GM19372 (cell line): ENCODE data around the gene PRSS38.

Source experiments
- ATAC-seq: cut with Tn5 transposase; IDR thresholded peaks from one replicate; pipeline ENCODE4 v1.9.1; 2021; ENCODE audit warnings: mild to moderate bottlenecking, low read depth, moderate library complexity; ENCODE audit not compliant: unreplicated experiment

Gene PRSS38

DNA sequence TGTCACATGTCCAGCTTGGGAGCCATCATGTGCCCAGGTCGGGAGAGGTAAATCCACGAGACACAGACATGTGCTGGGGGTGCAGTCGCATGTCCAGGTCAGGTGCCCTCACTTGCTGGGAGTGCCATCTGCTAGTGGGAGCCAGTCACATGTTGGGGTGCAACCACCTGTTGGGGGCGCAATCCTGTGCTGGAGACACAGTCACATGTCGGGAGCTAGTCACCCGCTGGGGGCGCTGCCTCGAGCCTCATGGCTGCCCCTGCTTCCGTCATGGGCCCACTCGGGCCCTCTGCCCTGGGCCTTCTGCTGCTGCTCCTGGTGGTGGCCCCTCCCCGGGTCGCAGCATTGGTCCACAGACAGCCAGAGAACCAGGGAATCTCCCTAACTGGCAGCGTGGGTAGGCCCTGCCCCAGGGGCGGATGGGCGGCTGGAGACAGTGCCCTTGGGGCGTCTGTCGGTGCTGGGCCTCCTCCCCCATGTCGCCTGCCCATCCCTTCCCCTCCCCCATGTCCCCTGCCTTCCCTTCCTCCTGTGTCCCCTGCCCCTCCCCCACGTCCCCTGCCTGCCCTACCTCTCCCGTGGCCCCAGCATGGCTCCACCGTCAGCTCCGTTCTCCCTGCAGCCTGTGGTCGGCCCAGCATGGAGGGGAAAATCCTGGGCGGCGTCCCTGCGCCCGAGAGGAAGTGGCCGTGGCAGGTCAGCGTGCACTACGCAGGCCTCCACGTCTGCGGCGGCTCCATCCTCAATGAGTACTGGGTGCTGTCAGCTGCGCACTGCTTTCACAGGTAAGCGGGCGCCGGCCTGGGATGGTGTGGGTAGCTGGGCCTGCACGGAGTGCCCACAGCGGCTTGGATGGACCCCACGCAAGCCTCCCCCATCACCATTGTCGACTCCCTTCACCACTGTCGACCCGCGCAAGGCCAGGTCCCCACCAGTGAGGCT is at the start of gene PRSS38:
Gene PRSS38, plus strand, starts transcription at position 208 of the 942 bp plus-strand sequence. Its CDS starts 42 bp downstream, at position 250.
- ATAC-seq: no peak

- no peak for ATAC-seq
These were observed 49.4 kb upstream of the PRSS38 start for GRCh38 chr1:227766015-227766634.

DNA sequence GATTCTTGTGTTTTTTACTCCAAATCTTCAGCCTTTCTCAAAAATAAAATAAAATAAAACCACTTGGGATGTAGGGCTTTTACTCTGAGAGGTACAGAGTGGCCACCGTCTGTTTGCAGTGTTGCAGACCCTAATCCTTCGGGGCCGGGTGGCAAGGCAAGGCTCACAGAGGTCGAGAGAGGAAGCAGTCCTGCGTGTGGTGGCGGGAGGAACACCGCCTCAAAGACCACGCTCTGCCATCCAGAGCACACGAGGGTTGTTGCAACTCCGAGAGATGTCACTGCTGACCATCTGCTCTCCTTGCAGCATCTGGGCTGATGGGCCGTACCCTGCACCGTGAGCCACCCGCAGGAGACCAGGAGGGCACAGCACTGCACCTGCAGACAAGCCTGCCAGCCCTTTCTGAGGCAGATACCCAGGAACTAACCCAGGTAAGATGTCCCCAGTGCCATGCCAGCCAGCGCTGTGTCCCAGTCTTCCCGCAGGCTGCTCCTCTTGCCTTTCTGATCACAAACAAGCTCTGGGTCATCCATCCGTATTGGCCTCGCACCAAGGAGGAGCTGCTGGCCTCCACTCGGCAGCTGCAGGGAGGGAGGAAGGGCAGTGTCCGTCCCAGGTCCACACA is 48.7 kb upstream of the PRSS38 start:
- no peak for ATAC-seq

- no peak for ATAC-seq
These were observed 47.9 kb upstream of the PRSS38 start for GRCh38 chr1:227767401-227768124.

DNA sequence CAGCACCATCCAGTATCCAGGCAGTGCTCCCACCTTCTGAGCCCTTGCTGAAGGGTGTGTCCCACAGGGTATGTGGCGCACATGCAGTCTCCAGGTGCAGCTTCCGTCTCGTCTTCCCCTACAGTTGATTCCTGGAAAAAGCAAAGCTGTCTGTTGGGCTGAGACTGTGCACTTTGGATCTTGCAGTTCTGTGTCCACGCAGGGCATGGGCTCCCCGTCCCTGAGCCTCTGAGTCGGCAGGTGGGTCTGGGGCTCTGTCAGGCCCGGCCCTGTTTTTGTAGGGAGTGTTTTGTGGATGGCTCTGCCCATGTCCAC is 47.4 kb upstream of the PRSS38 start:
- ATAC-seq: no peak

GRCh38 chr1:227768640-227769039 is 46.8 kb upstream of the PRSS38 start:
- ATAC-seq: no peak

GRCh38 chr1:227769047-227769935 is 46.2 kb upstream of the PRSS38 start:
- ATAC-seq: no peak

DNA sequence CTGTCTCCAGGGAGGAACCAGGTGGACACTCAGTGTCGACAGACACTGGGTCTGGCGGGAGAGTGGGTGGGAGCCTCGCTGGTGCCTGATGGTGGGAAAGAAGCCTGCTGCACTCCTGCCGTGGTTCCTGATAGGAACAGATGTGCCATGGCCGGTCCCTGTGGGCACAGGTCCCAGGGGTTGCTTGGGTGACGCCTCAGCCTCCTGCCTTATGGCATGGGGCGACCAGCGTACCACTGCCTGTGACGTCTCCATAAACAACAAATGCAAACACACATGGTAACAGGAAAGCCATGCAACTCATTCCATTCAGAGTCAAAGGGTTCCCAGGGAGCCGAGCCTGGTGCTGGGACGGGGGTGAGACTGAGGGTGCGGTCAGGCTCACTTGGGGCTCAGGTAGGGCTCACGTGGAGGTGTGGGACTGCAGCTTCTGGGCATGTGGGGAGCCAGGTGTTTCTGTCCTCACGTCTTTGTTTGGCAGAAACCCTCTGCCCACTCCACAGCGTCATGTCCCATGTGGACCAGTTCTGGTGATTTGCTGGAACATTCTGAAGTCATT is 45.5 kb upstream of the PRSS38 start:
- no peak for ATAC-seq

DNA sequence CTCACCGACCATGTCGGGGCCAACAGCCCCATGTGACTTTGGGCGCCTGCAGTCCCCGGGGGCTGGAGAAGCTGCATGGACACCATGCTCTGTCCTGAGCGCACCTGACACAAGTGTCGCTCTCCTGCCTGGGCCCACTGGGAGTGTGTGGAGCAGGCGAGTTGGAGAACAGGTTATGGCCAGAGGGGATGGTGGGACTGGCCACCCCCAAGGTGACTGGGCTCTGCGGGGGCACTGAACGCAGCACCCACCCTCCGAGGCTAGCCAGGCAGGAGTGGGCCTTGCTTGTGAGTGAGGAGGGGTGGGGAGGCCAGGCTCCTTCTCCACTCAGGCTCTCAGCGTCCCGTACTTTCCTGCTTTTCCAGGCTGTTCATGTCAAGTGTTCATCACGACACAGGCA is 44.7 kb upstream of the PRSS38 start:
- no peak for ATAC-seq

GRCh38 chr1:227771326-227771725 is 44.1 kb upstream of the PRSS38 start:
- no peak for ATAC-seq

GRCh38 chr1:227771771-227772170 is 43.7 kb upstream of the PRSS38 start:
- no peak for ATAC-seq

GRCh38 chr1:227773558-227773957 is 41.9 kb upstream of the PRSS38 start:
- ATAC-seq: no peak

GRCh38 chr1:227774051-227774731 is 41.3 kb upstream of the PRSS38 start:
- no peak for ATAC-seq

DNA sequence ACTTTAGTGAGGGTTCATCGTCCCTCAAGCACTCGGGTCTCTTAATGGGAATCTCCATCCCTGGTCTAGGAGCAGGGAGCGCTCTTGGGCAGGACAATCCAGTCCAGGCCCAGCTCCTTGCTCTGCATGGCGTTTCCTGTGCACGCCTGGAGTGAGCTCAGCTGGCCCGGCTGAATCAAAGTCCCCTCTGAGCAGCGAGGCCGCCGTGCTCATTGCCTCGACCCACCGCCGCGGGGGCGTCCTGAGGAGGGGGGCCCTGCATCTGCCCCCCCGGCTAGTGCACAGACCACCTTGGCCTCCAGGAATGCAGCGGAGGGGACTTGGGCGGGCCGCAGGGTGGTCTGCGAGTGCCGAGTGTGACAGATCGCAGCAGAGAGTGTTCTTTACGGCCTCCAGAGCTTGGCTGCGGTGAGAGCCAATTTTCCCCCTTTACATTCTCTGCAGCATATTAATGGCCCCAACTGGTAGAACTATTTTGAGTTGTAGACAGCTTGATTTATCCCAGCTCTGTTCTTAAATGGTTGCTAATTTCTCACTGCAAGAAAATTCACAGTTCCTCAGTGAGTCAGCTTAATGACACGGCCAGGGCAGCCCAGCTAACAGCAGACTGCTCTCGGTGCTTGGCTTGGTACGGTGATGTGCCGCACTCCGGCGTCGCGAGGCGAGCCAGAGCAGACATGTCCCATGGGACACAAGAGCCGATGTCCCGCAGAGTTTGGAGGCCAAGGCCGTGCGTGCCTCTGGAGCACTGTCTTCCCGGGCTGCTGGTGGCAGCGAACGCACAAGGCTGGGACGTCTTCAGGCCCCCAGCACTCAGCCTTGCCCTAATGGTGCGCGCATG is 40.4 kb upstream of the PRSS38 start:
- ATAC-seq: no peak

DNA sequence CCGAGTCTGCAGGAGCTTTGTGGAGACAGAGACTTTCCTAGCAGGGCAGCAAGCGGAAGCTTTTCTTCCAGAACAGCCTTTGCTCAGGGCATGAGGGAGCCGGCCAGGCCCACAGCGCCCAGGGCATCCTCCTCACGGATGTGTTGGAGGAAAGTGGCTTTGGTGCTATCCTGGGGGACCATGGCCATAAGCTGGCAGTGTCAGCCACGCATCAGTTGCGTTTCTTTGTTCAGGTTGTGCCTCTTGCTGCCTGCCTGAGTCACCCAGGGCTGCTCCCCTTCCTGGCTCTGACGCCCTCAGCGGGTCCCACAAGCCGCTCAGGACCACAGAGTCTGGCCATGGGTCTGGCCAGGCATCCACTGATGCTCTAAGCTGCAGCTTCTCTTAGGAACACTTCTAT is 39.6 kb upstream of the PRSS38 start:
- no peak for ATAC-seq

GRCh38 chr1:227776331-227776771 is 39.1 kb upstream of the PRSS38 start:
- no peak for ATAC-seq

- no peak for ATAC-seq
These were observed 38.3 kb upstream of the PRSS38 start for GRCh38 chr1:227777156-227777555.

DNA sequence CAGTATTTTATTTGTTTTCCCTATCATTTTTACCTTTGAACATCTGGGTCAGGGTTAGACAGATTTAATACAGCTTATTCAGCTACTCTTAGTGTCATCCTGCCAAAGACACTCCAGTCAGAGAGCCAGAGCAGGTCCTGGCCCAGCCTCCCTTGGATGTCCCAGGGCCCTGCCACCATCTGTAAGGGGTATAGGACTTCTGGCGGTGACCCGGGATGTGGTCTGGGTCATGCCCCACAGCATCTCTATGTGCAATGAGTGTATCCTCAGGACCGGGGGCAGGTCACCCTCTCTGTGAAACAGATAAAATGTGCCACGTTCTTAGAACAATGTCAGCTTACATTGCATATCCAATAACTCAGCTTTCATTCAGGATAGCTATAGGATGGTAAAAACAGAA is 37.8 kb upstream of the PRSS38 start:
- no peak for ATAC-seq
